DOHH2 (cell line): ENCODE data around the gene MADD.

ENCODE experiments used
- H3F3A ChIP-seq: fragments of 200-600 bp; sonication (generic), shearing (Covaris generic); 2 replicates; pipeline ENCODE4 v1.6.0; 2016; ENCODE audit warnings: antibody characterized with exemption, mild to moderate bottlenecking; ENCODE audit not compliant: control insufficient read depth, insufficient read depth
- H3K27ac ChIP-seq: fragments of 200-600 bp; sonication (generic); 2 replicates; pipeline ENCODE4 v1.5.1; 2014; ENCODE audit warnings: low read depth, mild to moderate bottlenecking, low read length, moderate library complexity
- H3K27me3 ChIP-seq: fragments of 200-600 bp; sonication (generic); 2 replicates; pipeline ENCODE4 v1.6.1; 2014; ENCODE audit warnings: mild to moderate bottlenecking, low read length, mixed read lengths; ENCODE audit not compliant: control insufficient read depth
- H3K36me3 ChIP-seq: fragments of 200-600 bp; sonication (generic); 2 replicates; pipeline ENCODE4 v1.6.1; 2014; ENCODE audit warnings: mild to moderate bottlenecking, low read length, moderate library complexity, mixed read lengths; ENCODE audit not compliant: control insufficient read depth
- H3K4me1 ChIP-seq: fragments of 200-600 bp; sonication (generic); 2 replicates; pipeline ENCODE4 v1.6.1; 2014; ENCODE audit warnings: mild to moderate bottlenecking, low read length, mixed read lengths; ENCODE audit not compliant: control insufficient read depth
- H3K4me2 ChIP-seq: fragments of 200-600 bp; sonication (generic); 2 replicates; pipeline ENCODE4 v1.6.0; 2014; ENCODE audit warnings: mild to moderate bottlenecking, low read length, moderate library complexity
- H3K4me3 ChIP-seq: fragments of 200-600 bp; sonication (generic); 2 replicates; pipeline ENCODE4 v1.5.1; 2014; ENCODE audit warnings: mild to moderate bottlenecking, low read length, mixed read lengths
- H3K79me2 ChIP-seq: fragments of 200-600 bp; sonication (generic); 2 replicates; pipeline ENCODE4 v1.6.1; 2014; ENCODE audit warnings: mild to moderate bottlenecking, low read length, mixed read lengths; ENCODE audit not compliant: control insufficient read depth
- H3K9me2 ChIP-seq: fragments of 200-600 bp; sonication (generic); replicated peaks from 2 replicates; pipeline ENCODE4 v1.6.1; 2014; ENCODE audit warnings: mild to moderate bottlenecking, low read length, mixed read lengths; ENCODE audit not compliant: control insufficient read depth
- H3K9me3 ChIP-seq: fragments of 200-600 bp; sonication (generic); 2 replicates; pipeline ENCODE4 v1.6.1; 2014; ENCODE audit warnings: antibody characterized with exemption, low read length, mixed read lengths; ENCODE audit not compliant: control insufficient read depth, insufficient read depth
- H4K20me1 ChIP-seq: fragments of 200-600 bp; sonication (generic); 2 replicates; pipeline ENCODE4 v1.6.0; 2014; ENCODE audit warnings: low read depth, mild to moderate bottlenecking, antibody characterized with exemption, low read length, moderate library complexity; ENCODE audit not compliant: control insufficient read depth, insufficient read depth
- EZH2phosphoT487 ChIP-seq: fragments of 200-600 bp; sonication (generic); IDR thresholded peaks from 2 replicates; pipeline ENCODE4 v1.6.1; 2017; ENCODE audit warnings: borderline replicate concordance, mild to moderate bottlenecking, antibody characterized with exemption, low read length, moderate library complexity, mixed read lengths
- TF ChIP-seq, protein P1 (sequence below): fragments of 200-600 bp; sonication (generic); IDR thresholded peaks from one replicate; pipeline ENCODE4 v1.5.1; 2014; ENCODE audit warnings: antibody characterized with exemption, mild to moderate bottlenecking, low read depth, low read length; ENCODE audit not compliant: poor library complexity, severe bottlenecking

MADD gene

GRCh38 chr11:47324520-47324919 lies 54.6 kb downstream of the MADD start:
- H3K27ac ChIP-seq, result no peak overlapping the region
- no peaks in the 10 kb centered on the region for H3F3A ChIP-seq
- H4K20me1 ChIP-seq, result no peaks in the 10 kb centered on the region
- H3K9me3 ChIP-seq, result no peaks in the 10 kb centered on the region
- H3K79me2 ChIP-seq, result no peaks in the 10 kb centered on the region
- H3K4me3 ChIP-seq, result no peak overlapping the region
- H3K27me3 ChIP-seq, result no peaks in the 10 kb centered on the region
- H3K9me2 ChIP-seq, result no peaks in the 10 kb centered on the region
- no peaks in the 10 kb centered on the region for H3K4me1 ChIP-seq
- H3K4me2 ChIP-seq, result no peak overlapping the region
- H3K36me3 ChIP-seq, result peaks cover 34% of the 10 kb centered on the region
- TF ChIP-seq, protein P1, sequence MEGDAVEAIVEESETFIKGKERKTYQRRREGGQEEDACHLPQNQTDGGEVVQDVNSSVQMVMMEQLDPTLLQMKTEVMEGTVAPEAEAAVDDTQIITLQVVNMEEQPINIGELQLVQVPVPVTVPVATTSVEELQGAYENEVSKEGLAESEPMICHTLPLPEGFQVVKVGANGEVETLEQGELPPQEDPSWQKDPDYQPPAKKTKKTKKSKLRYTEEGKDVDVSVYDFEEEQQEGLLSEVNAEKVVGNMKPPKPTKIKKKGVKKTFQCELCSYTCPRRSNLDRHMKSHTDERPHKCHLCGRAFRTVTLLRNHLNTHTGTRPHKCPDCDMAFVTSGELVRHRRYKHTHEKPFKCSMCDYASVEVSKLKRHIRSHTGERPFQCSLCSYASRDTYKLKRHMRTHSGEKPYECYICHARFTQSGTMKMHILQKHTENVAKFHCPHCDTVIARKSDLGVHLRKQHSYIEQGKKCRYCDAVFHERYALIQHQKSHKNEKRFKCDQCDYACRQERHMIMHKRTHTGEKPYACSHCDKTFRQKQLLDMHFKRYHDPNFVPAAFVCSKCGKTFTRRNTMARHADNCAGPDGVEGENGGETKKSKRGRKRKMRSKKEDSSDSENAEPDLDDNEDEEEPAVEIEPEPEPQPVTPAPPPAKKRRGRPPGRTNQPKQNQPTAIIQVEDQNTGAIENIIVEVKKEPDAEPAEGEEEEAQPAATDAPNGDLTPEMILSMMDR, result no peak
- no peak for TF ChIP-seq EZH2phosphoT487

- Histone ChIP-seq H3K9me2 (no peaks in the 10 kb centered on the region), H3F3A (no peaks in the 10 kb centered on the region), H3K27ac (no peak overlapping the region), H4K20me1 (no peaks in the 10 kb centered on the region), H3K4me2 (no peak overlapping the region), H3K27me3 (no peaks in the 10 kb centered on the region), H3K79me2 (no peaks in the 10 kb centered on the region), H3K4me1 (no peaks in the 10 kb centered on the region), H3K4me3 (no peak overlapping the region), H3K36me3 (peaks cover 33% of the 10 kb centered on the region), H3K9me3 (no peaks in the 10 kb centered on the region)
- no peak for TF ChIP-seq EZH2phosphoT487
- TF ChIP-seq, protein P1, result no peak
Measured at GRCh38 chr11:47325271-47326041, 55.5 kb downstream of the MADD start.

DNA sequence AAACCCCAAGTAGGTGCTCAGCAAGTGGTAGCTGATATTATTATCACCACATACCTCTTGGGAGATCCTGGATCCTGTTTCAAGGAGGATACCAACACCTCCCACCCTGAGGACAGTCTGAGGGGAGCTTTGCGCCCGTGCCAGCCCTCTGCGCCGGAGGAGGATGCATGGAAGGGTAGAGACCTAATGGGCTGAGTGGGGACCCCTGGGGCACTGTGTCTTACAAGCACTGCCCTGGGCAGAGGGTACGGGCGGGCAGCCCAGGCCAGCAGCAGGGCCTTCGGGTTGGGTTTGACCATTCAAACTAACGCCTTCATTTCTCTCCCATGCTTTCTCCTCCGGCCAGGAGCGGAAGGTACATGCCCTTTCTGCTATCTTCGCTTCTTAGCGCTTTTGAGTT lies 56.3 kb downstream of the MADD start:
- Histone ChIP-seq H3K9me2 (no peaks in the 10 kb centered on the region), H3K4me2 (no peak overlapping the region), H4K20me1 (no peaks in the 10 kb centered on the region)

More for the DNA sequence above, 56.3 kb downstream of the MADD start:
- TF ChIP-seq, protein P1, result no peak
- TF ChIP-seq EZH2phosphoT487, result no peak
- Histone ChIP-seq H3K27ac (no peak overlapping the region), H3K9me3 (no peaks in the 10 kb centered on the region), H3K36me3 (peaks cover 29% of the 10 kb centered on the region), H3K4me1 (no peaks in the 10 kb centered on the region), H3K27me3 (no peaks in the 10 kb centered on the region), H3F3A (no peaks in the 10 kb centered on the region), H3K4me3 (no peak overlapping the region), H3K79me2 (no peaks in the 10 kb centered on the region)
